Measurements from ENCODE around the gene NAP1L1.

NAP1L1 gene

DNA sequence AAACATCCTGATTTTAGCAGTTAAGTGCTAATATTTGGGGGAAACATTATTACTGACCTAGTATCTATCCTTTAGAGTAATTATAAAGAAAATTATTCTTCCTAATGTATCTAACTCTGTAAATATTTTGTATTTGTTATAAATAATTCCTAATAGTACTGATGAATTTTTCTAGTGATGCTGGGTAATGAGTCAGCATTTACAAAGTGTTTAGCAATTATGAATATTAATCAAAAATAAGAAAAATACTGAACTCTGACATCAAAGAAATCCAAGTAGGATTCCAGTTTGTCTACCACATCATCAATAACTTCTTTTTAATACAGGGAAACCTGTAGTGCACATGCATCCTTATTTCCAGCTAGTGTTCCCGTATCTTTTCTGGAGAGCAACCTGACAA lies 9.0 kb downstream of the NAP1L1 start:
- no peak overlapping the region for H3K4me3 ChIP-seq (ENCODE audit: control insufficient read depth, low read depth, low read length)
- no peak for DNase-seq (ENCODE audit: low read depth)
- no peak for TF ChIP-seq CTCF (IDR thresholded peaks at IDR 0.05; ENCODE audit: control insufficient read depth, insufficient read depth, low read depth, low read length, missing control alignments)

DNA sequence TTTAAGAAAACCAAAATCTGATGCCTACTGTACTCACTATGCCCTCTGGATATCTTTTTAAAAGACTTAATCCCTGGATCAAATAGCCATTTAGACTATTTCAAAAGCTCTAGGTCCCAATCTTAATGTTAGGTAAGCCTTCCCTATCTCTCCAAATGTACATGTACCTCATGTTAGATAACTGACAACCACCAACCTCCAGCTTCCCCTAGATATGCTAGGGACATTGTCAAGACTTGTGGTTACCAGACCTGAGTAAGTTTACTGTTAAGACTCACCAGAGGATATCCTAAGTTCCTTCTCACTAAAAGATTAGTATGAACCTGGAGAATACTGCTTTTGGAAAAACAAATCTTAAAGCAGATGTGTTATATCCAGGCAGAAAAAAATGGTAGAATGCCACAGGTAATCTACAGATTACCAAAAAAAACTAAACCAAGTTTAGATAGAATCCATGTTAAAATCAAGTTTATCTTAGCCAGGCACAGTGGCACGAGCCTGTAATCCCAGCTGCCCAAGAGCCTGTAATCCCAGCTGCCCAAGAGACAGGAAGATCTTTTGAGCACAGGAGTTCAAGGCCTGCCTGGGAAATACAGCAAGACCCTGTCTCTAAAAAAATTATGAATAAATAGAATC lies 9.7 kb downstream of the NAP1L1 start:
- no peak for TF ChIP-seq CTCF (IDR thresholded peaks at IDR 0.05; ENCODE audit: control insufficient read depth, insufficient read depth, low read depth, low read length, missing control alignments)
- no peak overlapping the region for H3K4me3 ChIP-seq (ENCODE audit: control insufficient read depth, low read depth, low read length)
- no peak for DNase-seq (ENCODE audit: low read depth)

- TF ChIP-seq CTCF (IDR thresholded peaks at IDR 0.05; ENCODE audit: control insufficient read depth, insufficient read depth, low read depth, low read length, missing control alignments): no peak
Measured at GRCh38 chr12:76073561-76073960, 10.9 kb downstream of the NAP1L1 start.

GRCh38 chr12:76072568-76072967 lies 11.9 kb downstream of the NAP1L1 start:
- no peak overlapping the region for H3K4me3 ChIP-seq (ENCODE audit: control insufficient read depth, low read depth, low read length)
- DNase-seq (ENCODE audit: low read depth): no peak
- no peak for TF ChIP-seq CTCF (IDR thresholded peaks at IDR 0.05; ENCODE audit: control insufficient read depth, insufficient read depth, low read depth, low read length, missing control alignments)

More at GRCh38 chr12:76073561-76073960, 10.9 kb downstream of the NAP1L1 start:
- DNase-seq (ENCODE audit: low read depth): no peak
- no peak overlapping the region for H3K4me3 ChIP-seq (ENCODE audit: control insufficient read depth, low read depth, low read length)

DNA sequence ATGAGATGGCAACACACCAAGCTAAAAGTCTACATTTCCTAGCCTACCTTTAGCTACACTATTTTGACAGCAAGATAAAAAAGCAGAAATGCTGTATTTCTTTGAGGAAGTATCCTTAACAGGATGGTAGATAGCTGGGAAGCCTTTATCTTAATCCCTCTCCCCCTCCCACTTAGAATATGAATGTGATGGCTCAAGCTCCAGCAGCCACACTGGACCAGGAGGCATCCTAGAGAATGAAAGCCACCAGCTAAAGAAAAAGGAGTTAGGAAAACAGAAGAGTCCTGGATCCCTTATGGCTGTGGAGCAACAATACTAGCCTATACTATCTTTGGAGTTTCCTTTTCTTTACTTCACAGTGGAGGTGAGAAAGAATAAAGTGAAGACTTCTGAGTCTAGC lies 15.1 kb downstream of the NAP1L1 start:
- no peak overlapping the region for H3K4me3 ChIP-seq (ENCODE audit: control insufficient read depth, low read depth, low read length)
- TF ChIP-seq CTCF (IDR thresholded peaks at IDR 0.05; ENCODE audit: control insufficient read depth, insufficient read depth, low read depth, low read length, missing control alignments): no peak
- DNase-seq (ENCODE audit: low read depth): no peak

DNA sequence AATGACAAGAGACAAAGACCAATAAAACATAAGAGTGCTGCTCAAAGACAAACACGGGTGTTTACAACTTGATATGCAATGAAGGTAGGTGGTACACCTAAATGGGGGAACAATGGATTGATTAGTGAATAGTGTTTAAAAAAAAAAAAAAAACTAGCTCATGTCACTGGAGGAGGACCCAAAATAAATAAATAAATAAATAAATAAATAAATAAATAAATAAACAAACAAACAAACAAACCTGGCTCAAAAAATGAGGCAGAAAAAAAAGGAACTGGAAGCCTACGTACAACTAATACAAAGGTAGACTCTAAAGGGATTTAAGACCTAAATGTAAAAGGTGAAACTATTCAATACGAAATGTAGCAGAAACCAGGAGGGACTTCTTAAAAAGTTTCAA lies 18.6 kb downstream of the NAP1L1 start:
- H3K4me3 ChIP-seq (ENCODE audit: control insufficient read depth, low read depth, low read length): no peak overlapping the region
- DNase-seq (ENCODE audit: low read depth): no peak
- no peak for TF ChIP-seq CTCF (IDR thresholded peaks at IDR 0.05; ENCODE audit: control insufficient read depth, insufficient read depth, low read depth, low read length, missing control alignments)

GRCh38 chr12:76064904-76065303 lies 19.6 kb downstream of the NAP1L1 start:
- DNase-seq (ENCODE audit: low read depth): no peak
- no peak overlapping the region for H3K4me3 ChIP-seq (ENCODE audit: control insufficient read depth, low read depth, low read length)
- TF ChIP-seq CTCF (IDR thresholded peaks at IDR 0.05; ENCODE audit: control insufficient read depth, insufficient read depth, low read depth, low read length, missing control alignments): no peak
